ENCODE measurements around the gene CADPS2. TPM values are rescaled to one million over a fixed set of nuclear protein-coding genes. Genes with fewer than 3 reads are reported as not detected.

CADPS2 gene
- total and polyA plus RNA-seq, 2 donors (not counting 1 experiment from before 2014, with no cell fraction given), result 11.5 to 32.2 TPM

GRCh38 chr7:122674502-122674901 lies 211.8 kb downstream of the CADPS2 start:
- Histone ChIP-seq H4K20me1 (ENCODE audit: control insufficient read depth, extremely low read depth, insufficient read depth, low read length) (no peaks in the 10 kb centered on the region), H3K4me1 (ENCODE audit: control insufficient read depth, extremely low read depth, insufficient read depth, low read length) (no peaks in the 10 kb centered on the region), H3K4me2 (ENCODE audit: extremely low read depth, insufficient read depth, low read length) (no peak overlapping the region), H3K79me2 (ENCODE audit: control insufficient read depth, insufficient read depth, low read length) (no peaks in the 10 kb centered on the region), H2AFZ (ENCODE audit: low read length) (no peak overlapping the region), H3K9ac (ENCODE audit: insufficient read depth, low read length) (no peak overlapping the region), H3K9me3 (ENCODE audit: control insufficient read depth, insufficient read depth, low read depth, low read length) (no peaks in the 10 kb centered on the region), H3K27me3 (ENCODE audit: control insufficient read depth, insufficient read depth, low read length) (no peaks in the 10 kb centered on the region), H3K4me3 (replicated peaks in 1 of 4; ENCODE audit: control extremely low read depth in 1 of 4, insufficient read depth in 1 of 4, low read depth in 3 of 4, low read length in 4 of 4) (peak overlapping the region in 2 of 4 experiments; percentile 6 to 20), H3K36me3 (ENCODE audit: control insufficient read depth, insufficient read depth, low read length) (no peaks in the 10 kb centered on the region), H3K27ac (ENCODE audit: insufficient read depth, low read length) (no peak overlapping the region)
- TF ChIP-seq CTCF (conservative IDR thresholded peaks at IDR 0.05 in 1 of 2, IDR thresholded peaks at IDR 0.05 in 1 of 2; ENCODE audit: low read depth in 1 of 2, low read length in 2 of 2), result no peak
- no peak for TF ChIP-seq EZH2 (IDR thresholded peaks at IDR 0.05; ENCODE audit: low read length, missing control alignments)
- peak; percentile 82 to 87 for DNase-seq (ENCODE audit: low read depth in 2 of 2)

- H3K4me3 ChIP-seq (replicated peaks in 1 of 4; ENCODE audit: control extremely low read depth in 1 of 4, insufficient read depth in 1 of 4, low read depth in 3 of 4, low read length in 4 of 4), result no peak overlapping the region
- TF ChIP-seq CTCF (conservative IDR thresholded peaks at IDR 0.05 in 1 of 2, IDR thresholded peaks at IDR 0.05 in 1 of 2; ENCODE audit: low read depth in 1 of 2, low read length in 2 of 2), result no peak
- TF ChIP-seq EZH2 (IDR thresholded peaks at IDR 0.05; ENCODE audit: low read length, missing control alignments), result no peak
- no peaks in the 10 kb centered on the region for H4K20me1 ChIP-seq (ENCODE audit: control insufficient read depth, extremely low read depth, insufficient read depth, low read length)
- H3K4me1 ChIP-seq (ENCODE audit: control insufficient read depth, extremely low read depth, insufficient read depth, low read length), result no peaks in the 10 kb centered on the region
- no peaks in the 10 kb centered on the region for H3K27me3 ChIP-seq (ENCODE audit: control insufficient read depth, insufficient read depth, low read length)
- no peak for DNase-seq (ENCODE audit: low read depth in 2 of 2)
- no peaks in the 10 kb centered on the region for H3K9me3 ChIP-seq (ENCODE audit: control insufficient read depth, insufficient read depth, low read depth, low read length)
- H2AFZ ChIP-seq (ENCODE audit: low read length), result no peak overlapping the region
- no peaks in the 10 kb centered on the region for H3K79me2 ChIP-seq (ENCODE audit: control insufficient read depth, insufficient read depth, low read length)
- H3K4me2 ChIP-seq (ENCODE audit: extremely low read depth, insufficient read depth, low read length), result no peak overlapping the region
- no peak overlapping the region for H3K9ac ChIP-seq (ENCODE audit: insufficient read depth, low read length)
- H3K27ac ChIP-seq (ENCODE audit: insufficient read depth, low read length), result no peak overlapping the region
- H3K36me3 ChIP-seq (ENCODE audit: control insufficient read depth, insufficient read depth, low read length), result no peaks in the 10 kb centered on the region
Measured at GRCh38 chr7:122673951-122674350, 212.3 kb downstream of the CADPS2 start.

- Histone ChIP-seq H3K4me3 (replicated peaks in 1 of 4; ENCODE audit: control extremely low read depth in 1 of 4, insufficient read depth in 1 of 4, low read depth in 3 of 4, low read length in 4 of 4) (no peak overlapping the region), H3K4me1 (ENCODE audit: control insufficient read depth, extremely low read depth, insufficient read depth, low read length) (no peaks in the 10 kb centered on the region), H3K9me3 (ENCODE audit: control insufficient read depth, insufficient read depth, low read depth, low read length) (no peaks in the 10 kb centered on the region), H2AFZ (ENCODE audit: low read length) (no peak overlapping the region), H4K20me1 (ENCODE audit: control insufficient read depth, extremely low read depth, insufficient read depth, low read length) (no peaks in the 10 kb centered on the region), H3K9ac (ENCODE audit: insufficient read depth, low read length) (no peak overlapping the region), H3K27me3 (ENCODE audit: control insufficient read depth, insufficient read depth, low read length) (no peaks in the 10 kb centered on the region), H3K4me2 (ENCODE audit: extremely low read depth, insufficient read depth, low read length) (no peak overlapping the region), H3K79me2 (ENCODE audit: control insufficient read depth, insufficient read depth, low read length) (no peaks in the 10 kb centered on the region), H3K27ac (ENCODE audit: insufficient read depth, low read length) (no peak overlapping the region), H3K36me3 (ENCODE audit: control insufficient read depth, insufficient read depth, low read length) (no peaks in the 10 kb centered on the region)
- TF ChIP-seq EZH2 (IDR thresholded peaks at IDR 0.05; ENCODE audit: low read length, missing control alignments), result no peak
- no peak for TF ChIP-seq CTCF (conservative IDR thresholded peaks at IDR 0.05 in 1 of 2, IDR thresholded peaks at IDR 0.05 in 1 of 2; ENCODE audit: low read depth in 1 of 2, low read length in 2 of 2)
- no peak for DNase-seq (ENCODE audit: low read depth in 2 of 2)
Measured at GRCh38 chr7:122672536-122672935, 213.7 kb downstream of the CADPS2 start.
